Measurements from ENCODE around the gene PROZ. TPM values are rescaled to one million over a fixed set of nuclear protein-coding genes. Genes with fewer than 3 reads are reported as not detected.

The PROZ gene
- polyA plus RNA-seq, 1 donor (not counting 4 experiments of a cell fraction or from before 2014, with no cell fraction given), result not detected

DNA sequence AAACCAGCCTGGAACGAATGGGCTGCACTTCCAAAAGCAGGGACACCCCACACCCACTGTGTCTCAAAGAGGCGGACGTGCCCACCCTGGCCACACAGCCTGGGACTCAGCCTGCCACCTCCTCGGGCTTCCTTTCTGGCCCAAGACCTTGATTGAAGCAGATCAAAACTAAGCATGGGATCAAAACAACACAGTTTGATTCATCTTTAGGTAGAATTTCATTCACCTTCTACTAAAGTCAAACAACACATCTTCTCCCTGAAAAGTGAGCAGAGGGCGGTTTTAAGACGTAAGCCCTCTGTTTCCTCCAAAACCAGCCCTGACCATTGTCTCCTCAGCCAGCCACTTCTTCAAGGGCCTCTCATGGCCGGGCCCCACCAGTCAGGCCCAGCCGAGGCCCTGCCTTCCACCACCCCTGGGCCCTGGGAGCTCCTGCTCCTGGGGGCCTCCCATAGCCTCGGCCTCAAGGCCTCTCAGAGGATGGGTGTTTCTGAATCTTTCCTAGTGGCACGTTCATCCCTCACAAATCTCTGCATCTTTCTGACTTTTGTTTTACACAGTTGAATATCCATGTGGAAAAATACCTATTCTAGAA, 42.1 kb upstream of the PROZ start:
- Histone ChIP-seq H3K9me3 (ENCODE audit: control insufficient read depth, low read depth, low read length) (no peaks in the 10 kb centered on the region), H3K9me1 (ENCODE audit: control insufficient read depth, extremely low read depth, insufficient read depth, low read length) (no peaks in the 10 kb centered on the region), H3K4me3 (ENCODE audit: control insufficient read depth in 2 of 3, extremely low read depth in 1 of 3, insufficient read depth in 2 of 3, low read depth in 1 of 3, low read length in 3 of 3) (no peak overlapping the region), H3K36me3 (ENCODE audit: control insufficient read depth in 2 of 2, extremely low read depth in 1 of 2, insufficient read depth in 2 of 2, low read length in 2 of 2) (no peaks in the 10 kb centered on the region), H3K27me3 (ENCODE audit: control insufficient read depth, extremely low read depth, insufficient read depth, low read length) (peaks cover 12% of the 10 kb centered on the region), H3K4me1 (ENCODE audit: control insufficient read depth, extremely low read depth, insufficient read depth, low read length) (no peaks in the 10 kb centered on the region), H3K27ac (ENCODE audit: control insufficient read depth, insufficient read depth, low read length) (no peak overlapping the region), H3K79me2 (ENCODE audit: control insufficient read depth, insufficient read depth, low read length) (no peaks in the 10 kb centered on the region), H4K20me1 (ENCODE audit: control insufficient read depth, extremely low read depth, insufficient read depth, low read length) (no peaks in the 10 kb centered on the region), H2AFZ (ENCODE audit: control insufficient read depth, low read length) (no peak overlapping the region), H3K9ac (ENCODE audit: control insufficient read depth, extremely low read depth, insufficient read depth, low read length) (no peak overlapping the region), H3K4me2 (ENCODE audit: control insufficient read depth, extremely low read depth, insufficient read depth, low read depth, low read length) (no peak overlapping the region)
- TF ChIP-seq EZH2 (IDR thresholded peaks at IDR 0.05; ENCODE audit: low read length), result no peak
- TF ChIP-seq, protein P1, sequence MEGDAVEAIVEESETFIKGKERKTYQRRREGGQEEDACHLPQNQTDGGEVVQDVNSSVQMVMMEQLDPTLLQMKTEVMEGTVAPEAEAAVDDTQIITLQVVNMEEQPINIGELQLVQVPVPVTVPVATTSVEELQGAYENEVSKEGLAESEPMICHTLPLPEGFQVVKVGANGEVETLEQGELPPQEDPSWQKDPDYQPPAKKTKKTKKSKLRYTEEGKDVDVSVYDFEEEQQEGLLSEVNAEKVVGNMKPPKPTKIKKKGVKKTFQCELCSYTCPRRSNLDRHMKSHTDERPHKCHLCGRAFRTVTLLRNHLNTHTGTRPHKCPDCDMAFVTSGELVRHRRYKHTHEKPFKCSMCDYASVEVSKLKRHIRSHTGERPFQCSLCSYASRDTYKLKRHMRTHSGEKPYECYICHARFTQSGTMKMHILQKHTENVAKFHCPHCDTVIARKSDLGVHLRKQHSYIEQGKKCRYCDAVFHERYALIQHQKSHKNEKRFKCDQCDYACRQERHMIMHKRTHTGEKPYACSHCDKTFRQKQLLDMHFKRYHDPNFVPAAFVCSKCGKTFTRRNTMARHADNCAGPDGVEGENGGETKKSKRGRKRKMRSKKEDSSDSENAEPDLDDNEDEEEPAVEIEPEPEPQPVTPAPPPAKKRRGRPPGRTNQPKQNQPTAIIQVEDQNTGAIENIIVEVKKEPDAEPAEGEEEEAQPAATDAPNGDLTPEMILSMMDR (optimal IDR thresholded peaks at IDR 0.05 in 1 of 3, IDR thresholded peaks at IDR 0.05 in 1 of 3, conservative IDR thresholded peaks at IDR 0.05 in 1 of 3; ENCODE audit: extremely low read depth in 1 of 3, insufficient read depth in 2 of 3, low read length in 3 of 3), result no peak
- dilution Hi-C loops (cut with MboI; ENCODE audit: extremely low pct_ligation_motif_present, low sequenced_read_pairs), result no loop called here
- no peak for DNase-seq (ENCODE audit: low read depth, low spot score)
- FAIRE-seq, result no peak

DNA sequence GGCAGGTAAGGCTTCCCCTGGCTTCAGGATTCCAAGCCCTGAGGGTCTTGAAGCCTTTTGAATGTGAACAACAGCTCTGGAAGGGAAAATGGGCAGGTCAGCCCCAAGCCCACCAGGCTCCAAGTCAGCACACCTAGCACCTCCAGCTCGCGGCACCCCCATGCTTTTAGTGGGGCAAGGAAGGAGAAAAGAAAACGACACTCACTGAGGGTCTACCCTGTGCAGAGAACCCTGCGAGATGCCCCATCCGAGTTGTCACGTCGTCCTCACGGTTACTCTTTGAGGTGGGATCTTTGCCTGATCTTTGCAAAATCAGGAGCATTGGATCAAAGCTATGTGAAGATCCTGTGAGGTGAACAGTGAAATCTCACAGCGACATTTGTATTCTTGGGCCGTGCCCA, 41.6 kb upstream of the PROZ start:
- Histone ChIP-seq H3K9me3 (ENCODE audit: control insufficient read depth, low read depth, low read length) (no peaks in the 10 kb centered on the region), H3K9me1 (ENCODE audit: control insufficient read depth, extremely low read depth, insufficient read depth, low read length) (no peaks in the 10 kb centered on the region), H3K4me2 (ENCODE audit: control insufficient read depth, extremely low read depth, insufficient read depth, low read depth, low read length) (no peak overlapping the region), H3K4me1 (ENCODE audit: control insufficient read depth, extremely low read depth, insufficient read depth, low read length) (no peaks in the 10 kb centered on the region), H3K36me3 (ENCODE audit: control insufficient read depth in 2 of 2, extremely low read depth in 1 of 2, insufficient read depth in 2 of 2, low read length in 2 of 2) (no peaks in the 10 kb centered on the region), H3K9ac (ENCODE audit: control insufficient read depth, extremely low read depth, insufficient read depth, low read length) (no peak overlapping the region), H3K27ac (ENCODE audit: control insufficient read depth, insufficient read depth, low read length) (no peak overlapping the region), H3K79me2 (ENCODE audit: control insufficient read depth, insufficient read depth, low read length) (no peaks in the 10 kb centered on the region), H4K20me1 (ENCODE audit: control insufficient read depth, extremely low read depth, insufficient read depth, low read length) (no peaks in the 10 kb centered on the region), H2AFZ (ENCODE audit: control insufficient read depth, low read length) (no peak overlapping the region), H3K4me3 (ENCODE audit: control insufficient read depth in 2 of 3, extremely low read depth in 1 of 3, insufficient read depth in 2 of 3, low read depth in 1 of 3, low read length in 3 of 3) (no peak overlapping the region), H3K27me3 (ENCODE audit: control insufficient read depth, extremely low read depth, insufficient read depth, low read length) (peaks cover 12% of the 10 kb centered on the region)
- TF ChIP-seq, protein P1 (optimal IDR thresholded peaks at IDR 0.05 in 1 of 3, IDR thresholded peaks at IDR 0.05 in 1 of 3, conservative IDR thresholded peaks at IDR 0.05 in 1 of 3; ENCODE audit: extremely low read depth in 1 of 3, insufficient read depth in 2 of 3, low read length in 3 of 3), result no peak
- no peak for TF ChIP-seq EZH2 (IDR thresholded peaks at IDR 0.05; ENCODE audit: low read length)
- dilution Hi-C loops (cut with MboI; ENCODE audit: extremely low pct_ligation_motif_present, low sequenced_read_pairs), result no loop called here
- FAIRE-seq (no peak), DNase-seq (ENCODE audit: low read depth, low spot score) (no peak)
